K562 (cell line): ENCODE results near the gene VSIG4. TPM values are rescaled to one million over a fixed set of nuclear protein-coding genes. Genes with fewer than 3 reads are reported as not detected.
A peak's percentile ranks its signal among the peaks of the same experiment; 100 is the strongest.

Experiments
- BCL6 ChIP-seq: fragments of 250-450 bp; sonication (Bioruptor Pico); IDR thresholded peaks from 2 replicates; pipeline ENCODE4 v1.4.0; 2020
- BCLAF1 ChIP-seq, 2 experiments: fragments of 450-650 bp in 1 of 2; IDR thresholded peaks; 2 replicates each; pipeline ENCODE4 v1.6.1; 2011 to 2017; ENCODE audit warnings: low read depth in 2 of 2, antibody characterized with exemption in 1 of 2, borderline replicate concordance in 1 of 2, low read length in 1 of 2, mild to moderate bottlenecking in 1 of 2, mixed read lengths in 1 of 2; ENCODE audit not compliant: control insufficient read depth in 1 of 2
- CBFA2T2 ChIP-seq: fragments of 450-650 bp; conservative IDR thresholded peaks from 2 replicates; pipeline ENCODE4 v1.6.1; 2017; ENCODE audit warnings: mild to moderate bottlenecking
- CBX8 ChIP-seq: fragments of 200-600 bp; sonication (generic); IDR thresholded peaks from 2 replicates; pipeline ENCODE4 v1.6.1; 2012; ENCODE audit warnings: borderline replicate concordance, mixed run types, low read depth, mild to moderate bottlenecking, moderate library complexity, mixed read lengths, low read length, control low read depth, inconsistent platforms; ENCODE audit not compliant: poor library complexity, severe bottlenecking; ENCODE audit errors: extremely low read depth
- ELK3 ChIP-seq: fragments of 450-650 bp; formaldehyde crosslinking; IDR thresholded peaks from 2 replicates; pipeline ENCODE4 v1.4.0; 2020; ENCODE audit warnings: mild to moderate bottlenecking
- GATA2 ChIP-seq: sonication (generic); formaldehyde crosslinking; IDR thresholded peaks from 2 replicates; pipeline ENCODE4 v1.4.0; 2020; ENCODE audit warnings: mild to moderate bottlenecking, missing genetic modification reagents
- HNRNPL ChIP-seq: fragments of 200-400 bp; formaldehyde crosslinking; IDR thresholded peaks from 2 replicates; pipeline ENCODE4 v1.6.1; 2017; ENCODE audit warnings: low read depth, mild to moderate bottlenecking, low read length
- NR0B1 ChIP-seq: fragments of 450-650 bp; IDR thresholded peaks from one replicate; pipeline ENCODE4 v1.6.1; 2018; ENCODE audit warnings: mild to moderate bottlenecking, moderate library complexity; ENCODE audit not compliant: partially characterized antibody
- PCBP1 ChIP-seq: fragments of 200-400 bp; formaldehyde crosslinking; IDR thresholded peaks from 2 replicates; pipeline ENCODE4 v1.6.1; 2018; ENCODE audit warnings: mild to moderate bottlenecking, low read depth, low read length; ENCODE audit not compliant: poor library complexity, severe bottlenecking
- PRMT5 ChIP-seq: sonication (generic); formaldehyde crosslinking; IDR thresholded peaks from 2 replicates; pipeline ENCODE4 v1.5.0; 2020; ENCODE audit warnings: missing genetic modification reagents
- SP2 ChIP-seq: IDR thresholded peaks from 2 replicates; pipeline ENCODE4 v1.6.1; 2011; ENCODE audit warnings: mild to moderate bottlenecking, low read depth, low read length, moderate library complexity; ENCODE audit not compliant: poor library complexity, severe bottlenecking; ENCODE audit errors: extremely low read depth
- TBP ChIP-seq: optimal IDR thresholded peaks from 2 replicates; pipeline ENCODE3; 2011; ENCODE audit warnings: low read depth, low read length, improper control_type of control experiment
- ZBED1 ChIP-seq: IDR thresholded peaks from 2 replicates; pipeline ENCODE4 v1.6.1; 2014
- ZC3H8 ChIP-seq: fragments of 450-650 bp; IDR thresholded peaks from 2 replicates; pipeline ENCODE4 v1.6.1; 2017
- ZFP36 ChIP-seq: fragments of 150-350 bp; IDR thresholded peaks from 2 replicates; pipeline ENCODE4 v1.6.1; 2018; ENCODE audit warnings: low read length, low read depth; ENCODE audit not compliant: partially characterized antibody
- ZNF175 ChIP-seq: fragments of 200-800 bp; sonication (Bioruptor generic); IDR thresholded peaks from 2 replicates; pipeline ENCODE4 v1.6.1; 2016; ENCODE audit warnings: low read depth, mild to moderate bottlenecking, missing genetic modification characterization, missing compliant biosample characterization
- ZNF384 ChIP-seq: IDR thresholded peaks from 2 replicates; pipeline ENCODE4 v1.6.1; 2012; ENCODE audit warnings: low read depth, low read length, improper control_type of control experiment
- ZNF830 ChIP-seq: fragments of 250-450 bp; sonication (Bioruptor Pico); IDR thresholded peaks from 2 replicates; pipeline ENCODE4 v1.5.0; 2021; ENCODE audit warnings: mild to moderate bottlenecking
- polyA plus RNA-seq, 8 experiments: library from polyadenylated mRNA; depleted of rRNA in 4 of 8; stranded (reverse) in 5 of 8; unstranded in 3 of 8; fragments of >200 nt; fragmentation: Nextera tagmentation in 2 of 8; fragmentation: Illumina TruSeq in 1 of 8; extraction: Ambion mirVana in 2 of 8; extraction: Trizol in 1 of 8; gene quantifications; 2 replicates each; pipeline versions ENCODE4 v1.2.1 to v1.2.3, GENCODE V29; 2011 to 2014; ENCODE audit warnings: inconsistent platforms in 1 of 8, missing spikeins in 1 of 8
- total RNA-seq, 7 experiments: library from RNA; depleted of rRNA in 6 of 7; stranded (reverse); fragments of >200 nt in 6 of 7; fragmentation: Illumina TruSeq in 2 of 7; extraction: Trizol in 2 of 7; gene quantifications; 2 replicates each; pipeline versions ENCODE4 v1.2.1 to v1.2.3, GENCODE V29; 2011 to 2021; ENCODE audit warnings: low replicate concordance in 1 of 7
- TF ChIP-seq, protein P1 (sequence below): sonication (generic); formaldehyde crosslinking; IDR thresholded peaks from 2 replicates; pipeline ENCODE4 v1.8.1; 2023; ENCODE audit warnings: mild to moderate bottlenecking, missing genetic modification reagents

The VSIG4 gene
- total and polyA plus RNA-seq, 9 of the 15 experiments (the other 6 are each of a cell fraction or from before 2014, with no cell fraction given) = 0.22 to 1.6 (median 0.46) TPM; not detected in 1

- TF ChIP-seq, protein P1, sequence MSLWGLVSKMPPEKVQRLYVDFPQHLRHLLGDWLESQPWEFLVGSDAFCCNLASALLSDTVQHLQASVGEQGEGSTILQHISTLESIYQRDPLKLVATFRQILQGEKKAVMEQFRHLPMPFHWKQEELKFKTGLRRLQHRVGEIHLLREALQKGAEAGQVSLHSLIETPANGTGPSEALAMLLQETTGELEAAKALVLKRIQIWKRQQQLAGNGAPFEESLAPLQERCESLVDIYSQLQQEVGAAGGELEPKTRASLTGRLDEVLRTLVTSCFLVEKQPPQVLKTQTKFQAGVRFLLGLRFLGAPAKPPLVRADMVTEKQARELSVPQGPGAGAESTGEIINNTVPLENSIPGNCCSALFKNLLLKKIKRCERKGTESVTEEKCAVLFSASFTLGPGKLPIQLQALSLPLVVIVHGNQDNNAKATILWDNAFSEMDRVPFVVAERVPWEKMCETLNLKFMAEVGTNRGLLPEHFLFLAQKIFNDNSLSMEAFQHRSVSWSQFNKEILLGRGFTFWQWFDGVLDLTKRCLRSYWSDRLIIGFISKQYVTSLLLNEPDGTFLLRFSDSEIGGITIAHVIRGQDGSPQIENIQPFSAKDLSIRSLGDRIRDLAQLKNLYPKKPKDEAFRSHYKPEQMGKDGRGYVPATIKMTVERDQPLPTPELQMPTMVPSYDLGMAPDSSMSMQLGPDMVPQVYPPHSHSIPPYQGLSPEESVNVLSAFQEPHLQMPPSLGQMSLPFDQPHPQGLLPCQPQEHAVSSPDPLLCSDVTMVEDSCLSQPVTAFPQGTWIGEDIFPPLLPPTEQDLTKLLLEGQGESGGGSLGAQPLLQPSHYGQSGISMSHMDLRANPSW (CRISPR knock-in tag) = no peak
- TF ChIP-seq TBP (no peak), PRMT5 (CRISPR knock-in tag) (no peak), PCBP1 (no peak), CBFA2T2 (no peak), ZNF830 (CRISPR knock-in tag) (no peak; the same call in none of the 2 replicates), ZBED1 (peak; percentile 87; the same call in 1 of the 2 replicates), NR0B1 (no peak), BCL6 (CRISPR knock-in tag) (no peak), ZFP36 (no peak), HNRNPL (no peak), ELK3 (CRISPR knock-in tag) (no peak), ZNF384 (no peak), ZC3H8 (no peak), CBX8 (no peak), ZNF175 (CRISPR knock-in tag) (no peak), SP2 (no peak), GATA2 (CRISPR knock-in tag) (no peak), BCLAF1 (IDR thresholded peaks at IDR 0.05; ENCODE audit: borderline replicate concordance in 1 of 2, control insufficient read depth in 1 of 2, low read depth in 2 of 2, low read length in 1 of 2) (no peak)
Observed at GRCh38 chrX:66021765-66022631, 17.9 kb downstream of the VSIG4 start (continued).
